VCaP (cell line): ENCODE measurements around the gene SLC31A1.
"Not testable (repeated sequence)": the region's sequence is repeated elsewhere in the genome, so short reads cannot be mapped to it uniquely, and the experiment has no call there.

Experiments used
- H3K27ac ChIP-seq: fragments of 450-650 bp; 2 replicates; pipeline ENCODE4 v1.5.1; 2017
- TF ChIP-seq, protein P1 (sequence below): fragments of 450-650 bp; conservative IDR thresholded peaks from 2 replicates; pipeline ENCODE4 v1.5.1; 2017; ENCODE audit warnings: mild to moderate bottlenecking, moderate library complexity

SLC31A1 gene

GRCh38 chr9:113281356-113281755 is 60.0 kb downstream of the SLC31A1 start:
- H3K27ac ChIP-seq = peak overlapping the region; percentile 3; the same call in 1 of the 2 replicates
- TF ChIP-seq, protein P1, sequence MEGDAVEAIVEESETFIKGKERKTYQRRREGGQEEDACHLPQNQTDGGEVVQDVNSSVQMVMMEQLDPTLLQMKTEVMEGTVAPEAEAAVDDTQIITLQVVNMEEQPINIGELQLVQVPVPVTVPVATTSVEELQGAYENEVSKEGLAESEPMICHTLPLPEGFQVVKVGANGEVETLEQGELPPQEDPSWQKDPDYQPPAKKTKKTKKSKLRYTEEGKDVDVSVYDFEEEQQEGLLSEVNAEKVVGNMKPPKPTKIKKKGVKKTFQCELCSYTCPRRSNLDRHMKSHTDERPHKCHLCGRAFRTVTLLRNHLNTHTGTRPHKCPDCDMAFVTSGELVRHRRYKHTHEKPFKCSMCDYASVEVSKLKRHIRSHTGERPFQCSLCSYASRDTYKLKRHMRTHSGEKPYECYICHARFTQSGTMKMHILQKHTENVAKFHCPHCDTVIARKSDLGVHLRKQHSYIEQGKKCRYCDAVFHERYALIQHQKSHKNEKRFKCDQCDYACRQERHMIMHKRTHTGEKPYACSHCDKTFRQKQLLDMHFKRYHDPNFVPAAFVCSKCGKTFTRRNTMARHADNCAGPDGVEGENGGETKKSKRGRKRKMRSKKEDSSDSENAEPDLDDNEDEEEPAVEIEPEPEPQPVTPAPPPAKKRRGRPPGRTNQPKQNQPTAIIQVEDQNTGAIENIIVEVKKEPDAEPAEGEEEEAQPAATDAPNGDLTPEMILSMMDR = no peak

GRCh38 chr9:113289091-113289490 is 67.7 kb downstream of the SLC31A1 start:
- TF ChIP-seq, protein P1 = no peak
- H3K27ac ChIP-seq = peak overlapping the region; percentile 81

DNA sequence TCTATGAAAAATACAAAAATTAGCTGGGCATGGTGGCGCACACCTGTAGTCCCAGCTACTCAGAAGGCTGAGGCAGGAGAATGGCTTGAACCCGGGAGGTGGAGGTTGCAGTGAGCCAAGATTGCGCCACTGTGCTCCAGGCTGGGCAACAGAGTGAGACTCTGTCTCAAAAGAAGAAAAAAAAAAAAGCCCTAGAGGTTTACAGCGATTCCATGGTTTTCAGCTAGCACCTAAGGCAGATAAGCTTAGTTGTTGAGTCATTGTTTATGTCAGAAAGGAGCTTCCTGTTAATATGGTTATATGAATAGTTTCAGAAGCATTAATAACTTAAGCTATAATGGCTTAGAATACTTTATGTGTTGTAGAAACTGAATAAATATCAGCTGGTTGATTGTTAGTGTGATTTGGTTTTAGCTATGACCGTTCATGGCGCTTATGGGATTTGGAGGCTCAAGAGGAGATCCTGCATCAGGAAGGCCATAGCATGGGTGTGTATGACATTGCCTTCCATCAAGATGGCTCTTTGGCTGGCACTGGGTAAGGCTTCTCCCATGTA is 68.8 kb downstream of the SLC31A1 start:
- TF ChIP-seq, protein P1 = no peak
- no peak overlapping the region for H3K27ac ChIP-seq

DNA sequence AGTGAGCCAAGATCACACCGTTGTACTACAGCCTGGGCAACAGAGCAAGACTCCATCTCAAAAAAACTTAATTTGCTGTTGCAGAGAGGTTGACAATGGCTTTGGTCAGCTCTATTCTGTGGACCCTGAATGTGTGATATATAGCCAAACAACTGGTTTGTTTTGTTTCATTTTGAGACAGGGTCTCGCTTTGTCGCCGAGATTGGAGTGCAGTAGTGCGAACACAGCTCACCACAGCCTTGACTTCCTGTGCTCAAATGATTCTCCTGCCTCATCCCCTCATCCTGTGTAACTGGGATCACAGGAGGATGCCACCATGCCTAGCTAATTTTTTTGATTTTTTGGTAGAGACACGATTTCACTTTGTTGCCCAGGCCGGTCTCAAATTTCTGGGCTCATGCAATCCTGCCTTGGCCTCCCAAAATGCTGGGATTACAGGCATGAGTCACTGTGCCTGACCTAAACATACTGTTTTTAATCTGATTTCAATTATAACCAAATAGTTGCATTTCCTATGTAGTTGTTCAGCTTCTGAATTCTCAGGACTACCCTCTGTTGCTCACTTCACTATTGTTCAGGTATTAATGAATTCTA is 72.0 kb downstream of the SLC31A1 start:
- TF ChIP-seq, protein P1 = no peak
- no peak overlapping the region for H3K27ac ChIP-seq

GRCh38 chr9:113296247-113296646 is 74.9 kb downstream of the SLC31A1 start:
- H3K27ac ChIP-seq = not testable (repeated sequence)

DNA sequence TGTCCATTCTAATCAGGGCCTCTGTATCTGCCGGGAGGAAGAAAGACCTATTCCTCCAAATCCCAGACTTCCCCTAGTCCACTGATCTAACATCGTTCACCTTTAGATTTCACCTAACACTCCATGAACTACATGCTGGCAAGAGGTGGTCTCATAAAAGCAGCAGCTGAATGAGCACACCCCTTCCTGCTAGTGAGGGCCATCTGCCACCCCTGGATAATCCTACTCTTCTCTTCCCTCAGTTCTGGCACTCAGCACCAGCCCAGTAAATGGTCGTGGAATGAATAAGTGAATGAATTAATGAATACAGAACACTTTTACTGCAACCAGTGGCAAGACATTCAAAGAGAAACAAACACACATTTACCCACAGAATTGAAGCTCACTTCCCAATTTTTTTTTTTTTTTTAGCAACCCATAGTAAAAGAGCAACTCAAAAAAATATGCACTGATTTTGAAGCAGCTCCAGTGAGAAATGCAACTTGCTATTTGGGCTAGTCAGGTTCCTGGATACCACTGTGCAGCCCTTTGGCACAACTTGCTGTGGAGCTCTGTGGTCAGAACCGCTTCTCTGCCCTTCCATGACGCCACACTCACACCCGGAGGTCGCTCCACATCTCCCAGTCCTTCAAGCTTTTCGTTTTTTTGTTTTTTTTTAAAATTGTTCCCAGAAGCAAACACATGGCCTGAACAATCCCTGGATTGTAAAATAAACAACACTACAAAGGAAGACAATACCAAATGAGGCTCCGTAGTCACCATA is 75.6 kb downstream of the SLC31A1 start:
- no peak overlapping the region for H3K27ac ChIP-seq
- TF ChIP-seq, protein P1 = no peak

- TF ChIP-seq, protein P1 = no peak
- no peak overlapping the region for H3K27ac ChIP-seq
Measured at GRCh38 chr9:113298311-113298710, 77.0 kb downstream of the SLC31A1 start.
